Stimulated activated CD8-positive, alpha-beta memory T cell treated with anti-CD3 and anti-CD28 coated beads, Interleukin-12 subunit alpha, Interleukin-12 subunit beta, amount 100 ng/mL, for 1 hour (primary cell): ENCODE measurements around the gene HDAC4.

Source experiments
- DNase-seq: peaks from one replicate; pipeline ENCODE4 v3.0.0-alpha.2; 2020; ENCODE audit warnings: low read depth

Gene HDAC4

DNA sequence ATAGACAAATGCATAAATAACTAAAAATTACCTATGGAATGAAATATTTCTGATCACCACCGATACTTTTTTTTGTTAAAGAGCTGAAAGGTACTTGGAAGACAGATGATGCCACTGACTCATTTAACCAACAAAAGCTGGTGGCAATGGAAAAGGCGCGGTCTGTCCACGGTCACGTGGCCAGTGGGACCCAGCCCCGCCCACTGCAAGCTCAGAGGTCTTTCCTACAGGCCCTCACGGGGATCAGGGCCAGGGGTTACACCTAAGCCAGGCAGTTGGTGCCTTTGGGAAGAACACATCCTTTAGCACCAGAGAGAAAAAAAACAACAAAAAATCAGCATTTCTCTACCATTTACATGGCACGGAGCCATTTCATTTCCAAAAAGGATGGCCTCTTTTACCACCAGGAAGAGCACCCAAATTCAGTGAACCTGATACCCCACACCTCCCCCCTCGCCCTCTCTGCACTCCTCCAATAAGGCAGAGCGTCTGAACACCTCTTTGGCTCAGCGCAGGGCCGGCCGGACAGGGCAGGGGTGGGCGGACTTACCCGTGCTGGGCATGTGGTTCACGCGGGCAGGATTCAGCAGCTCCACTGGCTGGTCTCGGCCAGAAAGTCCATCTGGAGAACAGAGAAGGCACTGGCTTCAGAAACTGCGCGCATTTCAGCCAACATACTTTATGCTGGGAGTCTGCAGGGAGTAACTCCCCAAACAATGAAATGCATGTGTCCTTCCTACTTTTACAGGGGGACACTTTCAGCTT, 164.6 kb downstream of the HDAC4 start:
- no peak for DNase-seq

DNA sequence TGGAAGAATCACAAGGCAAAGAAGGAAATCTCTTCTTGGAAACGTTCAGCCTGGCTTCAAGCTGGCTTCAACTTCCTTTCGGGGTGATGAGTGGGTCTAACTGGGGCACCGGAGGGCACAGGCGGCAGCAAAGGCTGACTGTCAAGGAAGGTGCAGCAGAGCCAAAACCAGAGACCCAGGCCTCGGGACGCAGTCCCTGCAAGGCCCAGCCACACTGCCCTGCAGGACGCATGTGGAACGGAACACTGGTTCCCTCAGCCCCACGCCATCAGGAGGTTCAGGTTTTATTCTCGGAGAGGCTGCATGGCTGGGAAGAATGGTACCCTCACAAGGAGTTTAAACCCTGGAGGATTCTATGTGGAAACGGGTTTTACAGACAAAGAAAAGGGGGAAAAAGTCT, 165.5 kb downstream of the HDAC4 start:
- no peak for DNase-seq

DNA sequence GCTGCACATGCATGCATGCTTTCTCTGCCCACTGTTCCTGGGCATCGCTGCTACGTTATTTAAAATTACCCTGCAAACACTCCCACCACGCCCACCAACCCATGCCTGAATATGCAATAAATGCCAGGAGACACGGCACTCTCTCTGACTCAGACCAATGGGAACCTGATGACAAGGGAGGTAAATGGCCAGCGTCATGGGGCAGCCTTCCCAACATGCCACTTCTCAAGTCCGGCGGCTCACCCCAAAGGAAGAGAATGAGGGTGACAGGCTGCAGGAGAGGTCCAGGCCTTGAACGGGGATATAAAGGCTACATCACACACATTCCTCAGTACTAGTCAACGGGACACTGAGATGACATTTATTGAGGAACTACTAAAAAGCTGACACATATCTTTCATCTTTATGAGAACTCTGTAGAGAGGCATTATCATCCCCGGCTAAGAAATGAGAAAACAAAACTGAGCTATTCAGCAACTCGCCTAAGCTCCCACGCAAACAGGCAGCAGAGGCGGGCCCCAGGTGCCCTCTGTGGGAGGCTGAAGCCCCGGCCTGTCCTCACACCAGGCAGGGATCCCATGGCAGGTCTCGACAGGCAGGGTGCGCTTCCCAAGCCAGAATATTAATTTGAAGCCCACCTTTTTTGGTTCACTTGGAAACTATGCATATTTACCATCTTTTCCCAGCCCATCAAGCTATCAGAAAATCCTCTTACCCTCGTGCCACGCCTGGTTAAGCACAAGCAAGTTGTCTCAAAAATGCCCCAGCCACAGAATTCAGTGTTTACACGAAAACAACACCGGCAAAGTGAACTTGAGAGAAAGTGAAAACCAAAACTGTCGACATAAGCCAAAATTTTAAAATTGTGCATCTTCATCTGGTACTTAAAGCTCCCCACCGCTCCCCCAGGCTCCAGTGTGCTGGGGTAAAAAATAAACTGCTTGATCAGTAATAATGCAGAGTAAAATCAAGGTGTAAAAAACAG, 166.3 kb downstream of the HDAC4 start:
- no peak for DNase-seq

DNA sequence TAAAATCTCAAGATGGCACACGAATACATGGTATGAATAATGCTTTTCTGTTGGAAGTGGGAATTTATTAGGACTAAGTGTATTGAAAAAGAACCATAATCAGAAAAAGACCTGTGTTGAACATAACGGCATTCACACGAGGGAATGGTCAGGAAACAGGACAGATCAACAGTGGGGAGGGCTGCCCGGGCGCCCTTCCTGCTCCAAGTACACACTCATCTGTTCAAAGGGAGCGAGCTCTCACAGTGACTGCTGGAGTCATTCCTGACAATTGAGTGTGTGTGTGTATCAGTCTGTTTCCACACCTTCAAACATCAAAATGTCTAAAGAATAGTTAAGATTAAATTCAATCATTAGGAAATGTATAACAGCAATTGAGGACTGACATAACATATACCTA, 167.2 kb downstream of the HDAC4 start:
- DNase-seq, result no peak

DNA sequence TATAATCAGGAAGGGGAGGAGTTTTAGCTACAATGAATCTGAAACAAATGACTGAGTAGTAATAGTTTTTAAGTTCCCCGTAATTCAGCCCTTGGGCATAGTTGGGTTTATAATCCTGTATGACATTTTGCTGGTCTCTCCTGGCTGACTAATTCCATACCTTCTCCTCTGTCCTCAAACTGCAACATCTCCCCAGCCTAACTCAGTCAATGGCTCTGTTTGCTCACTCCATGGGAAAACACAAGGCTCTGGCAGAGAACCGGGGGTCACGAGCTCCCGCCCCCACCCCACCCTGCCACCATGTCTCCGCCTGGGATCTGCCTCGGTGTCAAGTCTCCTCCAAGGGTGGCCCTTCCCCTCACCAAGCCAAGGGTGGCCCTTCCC, 168.6 kb downstream of the HDAC4 start:
- DNase-seq, result no peak

DNA sequence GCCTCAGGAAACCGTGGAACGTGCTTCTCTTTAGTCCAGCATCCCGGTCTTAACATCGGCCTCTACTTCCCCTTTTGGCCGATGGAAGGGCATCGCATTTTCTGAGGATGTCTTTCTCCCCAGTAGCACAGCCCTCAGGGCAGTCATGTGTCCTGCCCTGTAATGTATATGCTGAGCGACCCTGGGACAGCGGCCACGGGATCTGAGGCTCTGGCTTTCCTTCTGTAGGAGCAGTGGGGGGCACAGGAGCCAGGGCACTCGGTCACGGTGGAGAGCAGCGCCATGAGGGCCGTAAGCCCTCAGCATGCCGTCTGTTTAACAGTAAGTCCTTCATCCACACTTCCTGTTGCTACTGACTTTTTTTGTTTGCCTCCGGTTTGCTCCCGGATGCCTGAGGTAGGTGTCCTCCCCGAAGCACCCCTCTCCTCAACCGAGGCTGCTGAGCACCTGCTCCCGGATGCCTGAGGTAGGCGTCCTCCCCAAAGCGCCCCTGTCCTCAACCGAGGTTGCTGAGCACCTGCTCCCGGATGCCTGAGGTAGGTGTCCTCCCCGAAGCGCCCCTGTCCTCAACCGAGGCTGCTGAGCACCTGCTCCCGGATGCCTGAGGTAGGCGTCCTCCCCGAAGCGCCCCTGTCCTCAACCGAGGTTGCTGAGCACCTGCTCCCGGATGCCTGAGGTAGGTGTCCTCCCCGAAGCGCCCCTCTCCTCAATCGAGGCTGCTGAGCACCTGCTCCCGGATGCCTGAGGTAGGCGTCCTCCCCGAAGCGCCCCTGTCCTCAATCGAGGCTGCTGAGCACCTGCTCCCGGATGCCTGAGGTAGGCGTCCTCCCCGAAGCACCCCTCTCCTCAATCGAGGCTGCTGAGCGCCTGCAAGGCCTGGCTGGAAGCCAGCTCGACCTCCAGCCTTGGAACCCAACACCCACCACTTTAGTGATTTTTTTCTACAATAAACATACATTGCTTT, 169.3 kb downstream of the HDAC4 start:
- no peak for DNase-seq

DNA sequence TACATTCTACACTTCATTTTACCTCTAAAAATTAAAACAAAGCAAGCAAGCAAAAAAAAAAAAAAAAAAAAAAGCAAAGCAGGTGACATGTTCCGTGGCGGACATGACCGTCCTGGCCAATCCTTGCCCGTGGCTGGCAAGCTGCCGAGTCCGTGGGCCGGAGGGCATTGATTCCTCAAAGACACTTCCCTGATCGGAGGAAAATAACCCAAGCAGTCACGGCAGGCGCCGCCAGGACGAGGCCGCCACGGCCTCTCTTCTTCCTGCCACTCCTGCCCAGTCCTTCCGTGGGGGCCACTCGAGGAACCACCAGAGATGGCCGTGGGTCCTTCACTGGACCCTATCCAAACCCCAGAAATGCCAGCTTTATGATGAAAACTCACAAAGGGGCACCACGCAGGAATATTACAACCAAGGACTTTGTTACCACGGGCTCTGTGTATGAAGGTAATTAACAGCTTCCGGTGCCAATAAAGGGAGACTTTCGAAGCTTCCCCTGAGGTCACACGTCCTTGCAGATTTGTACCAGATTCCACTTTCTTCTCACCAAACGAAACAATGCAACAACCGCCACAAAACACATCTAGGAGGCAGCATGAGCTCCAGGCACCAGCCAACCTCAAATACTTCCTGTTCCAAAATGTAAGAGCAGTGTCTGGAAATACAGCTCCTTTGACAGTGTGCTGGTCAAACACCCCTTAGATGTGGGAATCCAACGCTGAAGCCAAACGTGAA, 170.3 kb downstream of the HDAC4 start:
- DNase-seq, result no peak

DNA sequence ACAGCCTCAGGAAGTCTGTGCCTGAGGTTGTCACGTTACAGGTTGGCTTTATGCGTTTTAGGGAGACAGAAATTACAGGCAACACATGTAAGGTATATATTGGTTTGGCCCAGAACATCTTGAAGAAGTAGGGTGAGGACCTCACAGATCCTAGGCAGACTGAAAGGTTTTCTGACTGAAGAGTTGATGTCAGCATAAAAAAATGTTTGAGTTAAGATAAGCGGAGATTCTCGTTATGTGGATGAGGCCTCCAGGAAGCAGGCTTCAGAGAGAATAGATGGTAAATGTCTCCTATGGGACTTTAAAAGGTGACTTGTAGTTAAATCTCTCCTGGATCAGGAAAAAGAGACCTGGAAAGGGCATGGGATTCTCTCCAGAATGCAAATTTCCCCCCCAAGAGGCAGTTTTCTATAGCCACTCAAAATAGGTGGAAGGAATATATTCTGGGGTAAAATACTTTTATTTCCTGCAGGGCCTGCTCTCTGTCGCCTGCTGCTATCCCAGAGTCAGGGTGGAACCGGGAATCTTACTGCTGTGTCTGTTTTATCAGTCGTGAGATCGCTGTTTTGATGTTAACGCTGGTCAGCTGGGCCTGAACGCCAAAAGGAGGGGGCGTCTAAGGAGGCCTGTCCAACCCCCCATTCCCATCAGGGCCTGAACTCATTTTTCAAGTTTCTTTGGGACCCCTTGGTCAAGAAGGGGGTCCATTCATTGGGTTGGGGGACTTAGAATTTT, 171.1 kb downstream of the HDAC4 start:
- DNase-seq, result no peak

DNA sequence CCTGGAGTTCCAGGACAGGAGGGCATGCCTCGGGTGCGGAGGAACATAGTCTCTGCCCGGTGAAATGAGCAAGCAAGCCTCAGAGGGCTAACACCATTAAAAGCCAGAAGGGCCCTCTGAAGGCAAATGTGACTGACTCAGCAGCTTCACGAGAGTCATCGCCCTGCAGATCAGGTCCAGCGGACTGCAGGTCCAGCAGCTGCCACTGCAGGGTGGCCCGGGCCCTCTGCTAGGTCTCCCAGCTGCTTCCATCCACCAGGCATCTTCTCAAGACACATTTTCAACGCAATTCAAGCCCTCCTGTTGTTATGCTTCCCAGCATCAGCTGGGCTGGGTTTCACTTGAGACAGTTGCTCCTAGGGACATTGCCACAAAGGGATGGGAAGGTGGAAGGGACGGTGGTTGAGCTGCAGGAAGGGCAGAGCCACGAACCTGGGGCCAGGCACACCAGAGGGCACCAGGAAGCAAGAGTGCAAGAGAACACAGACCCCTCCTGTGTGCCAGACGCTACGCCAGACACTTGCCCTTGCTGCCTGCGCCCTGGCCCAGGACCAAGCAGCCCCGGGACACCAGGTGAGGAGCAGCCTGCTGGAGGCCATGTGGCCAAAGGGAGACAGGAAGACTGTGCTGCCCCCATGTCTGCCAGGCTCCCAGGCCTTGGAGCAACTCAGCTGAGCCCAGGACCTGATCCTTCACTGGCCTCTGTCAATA, 173.0 kb downstream of the HDAC4 start:
- DNase-seq, result no peak

DNA sequence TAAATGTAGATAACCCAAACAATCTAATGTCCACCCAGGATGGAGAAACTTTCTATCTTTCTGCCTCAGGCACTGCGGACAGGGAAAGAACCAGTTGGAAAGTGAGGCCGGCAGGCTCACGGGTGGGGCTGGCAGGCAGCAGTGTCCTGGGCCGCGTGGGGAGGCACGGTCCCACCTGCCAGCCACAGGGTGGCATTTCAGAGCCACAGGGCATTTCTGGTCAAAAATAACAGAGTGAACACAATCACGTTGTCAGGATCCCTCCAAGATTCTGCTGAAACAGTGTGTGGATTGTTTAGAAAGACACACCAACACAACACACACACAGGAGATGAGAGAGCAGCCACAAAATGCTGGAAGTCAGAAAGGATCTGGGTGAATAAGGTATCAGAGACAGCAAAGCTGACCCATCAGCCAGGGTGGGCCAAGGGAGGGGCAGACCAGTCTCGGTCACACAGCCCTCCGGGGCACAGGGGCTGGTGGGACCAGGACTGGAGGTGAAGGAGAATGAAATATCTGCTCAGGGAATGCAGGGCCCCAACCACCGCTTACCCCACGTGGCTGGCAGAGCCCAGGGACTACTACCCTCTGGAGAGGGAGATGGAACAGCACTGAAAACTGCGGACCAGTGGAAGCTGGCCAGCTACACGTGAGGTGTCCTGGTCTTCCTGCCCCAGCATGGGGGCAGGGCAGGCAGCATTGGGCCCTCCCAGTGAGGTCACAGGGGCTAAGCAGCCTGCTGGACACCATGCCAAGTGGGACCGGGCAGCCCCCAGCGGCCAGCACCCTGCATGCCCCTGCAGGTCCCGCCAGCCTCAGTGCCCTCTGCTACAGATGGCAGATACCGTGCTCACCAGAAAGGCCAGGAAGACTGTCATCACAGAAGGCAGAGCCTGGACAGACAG, 173.9 kb downstream of the HDAC4 start:
- DNase-seq, result no peak

DNA sequence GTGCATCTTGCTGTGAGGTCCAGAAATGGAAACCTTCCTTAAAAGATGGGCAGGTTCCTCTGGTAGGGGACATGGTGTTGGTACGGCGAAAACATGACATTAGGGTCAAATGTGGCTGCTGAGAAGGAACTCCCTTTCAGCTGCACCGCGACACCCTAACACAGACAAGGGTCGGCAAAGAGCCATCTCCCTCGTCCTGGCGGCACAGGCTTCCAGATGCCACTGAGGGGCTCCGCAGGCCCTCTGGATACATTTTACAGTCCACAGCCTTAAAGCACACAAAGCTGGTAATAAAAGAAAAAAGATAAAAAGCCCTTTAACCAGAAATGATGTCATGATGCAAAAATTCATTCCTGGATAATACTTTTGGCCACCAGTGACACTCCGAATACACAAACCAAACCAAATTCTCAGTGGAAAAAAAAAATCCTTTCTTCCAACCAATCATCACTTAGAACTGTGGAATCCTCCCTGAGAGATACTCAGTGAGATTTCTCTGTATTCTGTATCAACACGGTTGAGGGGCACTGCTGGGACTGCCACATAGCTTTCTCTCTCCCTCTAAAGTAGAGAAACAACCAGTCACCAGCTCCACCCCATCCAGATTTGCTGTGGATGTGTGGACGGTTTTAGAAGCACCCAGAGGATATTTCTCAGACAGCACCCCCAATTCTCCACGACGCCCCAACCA, 174.8 kb downstream of the HDAC4 start:
- no peak for DNase-seq

DNA sequence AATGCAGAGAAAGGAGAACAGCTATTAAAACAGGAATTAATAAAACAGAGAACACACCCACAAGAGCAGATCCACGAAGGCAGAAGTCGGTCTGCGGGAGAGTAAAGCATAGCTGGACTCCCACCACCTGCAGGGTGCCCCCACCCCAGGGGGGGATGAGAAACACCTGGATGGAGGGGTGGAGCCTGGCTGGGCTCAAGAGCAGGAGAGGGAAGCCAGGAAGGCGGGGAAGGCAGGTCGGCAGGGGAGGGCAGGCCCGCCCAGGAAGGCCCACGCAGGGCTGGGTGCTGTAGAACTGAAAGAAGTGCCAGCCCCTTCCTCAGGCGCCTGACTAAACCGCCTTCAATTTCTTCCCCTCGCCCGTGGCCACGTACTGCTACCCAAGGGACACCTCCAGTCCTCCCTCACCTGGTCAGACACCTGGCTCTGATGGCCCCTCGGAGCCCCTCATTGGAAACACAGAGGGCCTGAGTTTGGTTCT, 175.4 kb downstream of the HDAC4 start:
- DNase-seq, result no peak

DNA sequence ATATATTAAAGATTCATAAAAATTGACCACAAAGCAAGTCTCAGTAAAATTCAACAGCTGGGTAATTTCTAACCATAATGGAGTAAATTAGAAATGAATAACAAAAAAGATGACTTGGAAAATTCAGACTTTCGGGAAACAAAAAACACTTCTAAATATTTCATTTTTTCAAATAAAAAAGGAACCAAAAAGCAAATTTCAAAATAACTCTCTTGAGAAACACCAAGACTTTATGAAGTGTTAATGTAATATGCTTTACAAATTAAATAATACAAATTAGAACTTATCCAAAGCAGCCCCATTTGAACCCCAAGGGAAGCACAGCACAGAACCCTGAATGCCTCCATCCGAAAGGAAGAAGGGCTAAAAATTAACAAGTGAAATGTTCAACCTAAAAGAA, 175.9 kb downstream of the HDAC4 start:
- no peak for DNase-seq

DNA sequence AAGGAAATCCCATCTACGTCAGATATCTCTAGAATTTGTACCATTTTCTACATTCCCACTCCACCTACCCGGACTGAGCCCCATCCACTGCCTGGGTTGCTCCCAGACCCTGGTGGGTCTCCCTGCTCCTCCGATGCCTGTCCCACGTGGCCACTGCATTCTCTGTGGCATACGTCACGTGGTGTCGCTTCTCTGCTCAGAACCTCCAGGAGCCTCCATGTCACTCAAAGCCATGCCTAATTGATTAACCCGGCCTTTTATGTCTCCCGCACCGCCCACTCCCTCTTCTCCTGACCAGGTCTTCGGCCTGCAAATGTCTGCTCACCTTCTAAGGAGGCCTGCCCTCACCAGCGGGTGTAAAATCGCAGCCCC, 176.6 kb downstream of the HDAC4 start:
- DNase-seq, result no peak

DNA sequence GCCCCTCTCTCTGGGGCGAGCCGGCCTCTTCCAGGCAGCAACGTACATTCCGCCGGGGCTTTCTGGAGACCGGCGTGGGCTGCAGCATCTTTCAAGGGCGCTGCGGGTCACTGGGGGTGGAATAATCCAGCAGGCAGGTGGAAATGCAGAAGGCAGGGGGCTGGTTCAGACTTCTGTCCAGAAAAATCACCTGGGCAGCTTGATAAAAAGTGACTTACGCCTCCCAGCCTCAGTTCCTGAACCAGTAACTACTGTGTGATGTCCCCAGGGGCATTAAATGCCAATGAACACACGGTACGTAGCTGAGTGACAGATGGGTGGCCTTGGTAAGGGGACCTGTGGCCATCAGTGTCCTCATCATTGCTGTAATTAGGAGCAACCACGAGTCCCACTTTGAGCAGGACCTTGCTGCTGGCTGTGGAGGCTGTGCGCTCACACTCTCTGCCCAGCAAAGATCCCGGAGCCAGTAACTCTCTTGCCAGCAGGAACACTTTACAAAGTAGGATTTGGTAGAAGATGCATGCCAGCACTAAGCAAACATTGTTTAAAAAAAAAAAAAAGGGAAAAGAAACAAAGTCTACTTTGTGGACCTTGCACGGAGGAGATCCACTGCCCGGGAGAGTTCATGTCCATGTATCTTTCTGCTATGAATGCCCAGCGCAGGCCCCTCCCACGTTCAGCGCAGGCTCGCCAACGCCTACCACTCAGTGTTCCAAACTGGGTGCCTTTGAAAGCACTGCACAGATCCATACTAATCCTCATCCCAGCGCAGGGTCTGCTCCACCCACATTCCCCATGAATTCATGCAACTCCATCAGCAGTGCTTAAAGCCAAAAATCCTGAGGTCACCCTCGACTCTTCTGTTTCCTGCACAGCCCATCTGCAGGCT, 177.3 kb downstream of the HDAC4 start:
- DNase-seq, result no peak

DNA sequence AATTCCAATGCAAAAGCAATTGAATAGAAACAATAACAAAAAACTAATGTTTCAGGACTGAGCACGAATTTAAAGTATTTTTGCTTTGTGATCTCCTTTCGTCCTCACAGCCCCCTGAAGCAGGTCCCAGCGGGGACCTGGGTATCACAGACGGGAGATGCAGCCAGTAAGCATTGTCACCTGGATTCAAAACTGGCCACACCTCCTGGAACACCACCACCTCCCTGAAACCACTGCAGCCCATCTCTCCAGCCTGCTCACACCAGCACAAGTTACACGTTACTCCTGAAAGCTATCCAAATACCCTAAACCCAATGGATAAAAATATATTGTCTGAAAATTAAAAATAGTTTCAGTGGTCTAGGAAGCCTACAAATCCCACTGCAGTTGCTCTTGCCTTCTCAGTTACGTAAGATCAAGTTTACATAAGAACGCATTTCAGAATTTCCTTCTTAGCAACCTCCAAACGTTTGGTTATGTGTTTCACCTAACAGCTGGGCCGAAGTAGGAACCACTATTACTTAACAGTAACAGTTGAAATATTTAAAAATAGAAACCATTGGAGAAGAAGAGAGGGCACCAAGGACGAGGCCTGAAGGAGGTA, 178.0 kb downstream of the HDAC4 start:
- no peak for DNase-seq

DNA sequence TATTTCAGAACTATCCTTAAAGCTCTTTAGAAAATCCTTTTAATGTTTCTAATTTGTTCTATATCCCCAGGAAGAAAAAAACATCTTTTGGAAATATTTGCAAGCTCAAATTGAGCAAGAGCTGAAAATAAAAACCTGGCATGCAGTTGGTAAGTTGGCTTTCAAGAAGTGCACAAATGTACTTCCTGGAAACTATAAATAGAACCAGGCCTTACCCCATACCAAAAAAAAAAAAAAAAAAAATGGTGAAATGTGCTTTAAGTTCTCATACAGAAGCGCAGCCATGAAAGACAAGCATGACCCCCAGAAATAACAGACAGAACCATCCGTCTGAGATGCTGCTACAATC, 178.5 kb downstream of the HDAC4 start:
- no peak for DNase-seq
